Natural killer cell (primary cell): Measurements from ENCODE around the gene NCEH1. TPM values are rescaled to one million over a fixed set of nuclear protein-coding genes. Genes with fewer than 3 reads are reported as not detected.

ENCODE experiments used
- ATAC-seq, 3 donors: fragments of 150-1000 bp in 2 of 3; fragments of 200-7000 bp in 1 of 3; cut with Tn5 transposase; 1 replicate in 1 of 3; 2 replicates in 2 of 3; pipeline ENCODE4 v1.10.0; 2021; ENCODE audit warnings: mild to moderate bottlenecking in 2 of 3, moderate library complexity in 2 of 3
- DNase-seq, 2 donors: peaks; one replicate each; pipeline versions ENCODE4 v3.0.0 to v3.0.0-alpha.2; 2013 to 2021; ENCODE audit warnings: mixed read lengths in 1 of 2
- H3K27ac ChIP-seq: one replicate; pipeline ENCODE4 v1.5.1; 2013; ENCODE audit warnings: mild to moderate bottlenecking, low read length
- H3K27me3 ChIP-seq: one replicate; pipeline ENCODE4 v1.6.1; 2013; ENCODE audit warnings: low read length; ENCODE audit not compliant: control insufficient read depth, insufficient read depth
- H3K36me3 ChIP-seq: one replicate; pipeline ENCODE4 v1.6.1; 2013; ENCODE audit warnings: low read length; ENCODE audit not compliant: control insufficient read depth, insufficient read depth
- H3K4me1 ChIP-seq: one replicate; pipeline ENCODE4 v1.6.1; 2013; ENCODE audit warnings: low read length; ENCODE audit not compliant: control insufficient read depth, insufficient read depth
- H3K4me3 ChIP-seq: one replicate; pipeline ENCODE4 v1.5.1; 2013; ENCODE audit warnings: low read length
- H3K9me3 ChIP-seq: one replicate; pipeline ENCODE4 v1.6.1; 2013; ENCODE audit warnings: low read length; ENCODE audit not compliant: control insufficient read depth, insufficient read depth
- H3K27ac Mint-ChIP-seq, 2 donors: one replicate each; pipeline ENCODE4 v1.8.0; 2022; ENCODE audit warnings: mild to moderate bottlenecking in 2 of 2, mixed read lengths in 2 of 2, moderate library complexity in 1 of 2
- H3K27me3 Mint-ChIP-seq, 2 donors: one replicate each; pipeline ENCODE4 v1.8.0; 2022; ENCODE audit warnings: low read depth in 2 of 2, mixed read lengths in 2 of 2
- H3K36me3 Mint-ChIP-seq: one replicate; pipeline ENCODE4 v1.8.0; 2022; ENCODE audit warnings: mixed read lengths
- H3K4me1 Mint-ChIP-seq, 2 donors: one replicate each; pipeline ENCODE4 v1.8.0; 2022; ENCODE audit warnings: mixed read lengths in 2 of 2
- H3K4me3 Mint-ChIP-seq: one replicate; pipeline ENCODE4 v1.8.0; 2022; ENCODE audit warnings: mild to moderate bottlenecking, moderate library complexity, mixed read lengths
- H3K9me3 Mint-ChIP-seq, 2 donors: one replicate each; pipeline ENCODE4 v1.8.0; 2022; ENCODE audit warnings: mixed read lengths in 2 of 2
- CTCF ChIP-seq: fragments of 200-600 bp; IDR thresholded peaks from one replicate; pipeline ENCODE4 v1.8.0; 2022; ENCODE audit warnings: antibody characterized with exemption
- WGBS: methylation state at CpG from one replicate; pipeline ENCODE4 v1.1.7; 2013; ENCODE audit warnings: missing lambda C conversion rate; ENCODE audit not compliant: insufficient coverage; 5-methylcytosine and 5-hydroxymethylcytosine counted together
- intact Hi-C: fragments of 100-400 bp; cut with micrococcal nuclease; formaldehyde crosslinking; loops from one replicate; pipeline ENCODE4 v1.14.2; 2022
- total RNA-seq, 4 donors: library from RNA; stranded (reverse); fragments of 120-200 nt in 1 of 4; gene quantifications; one replicate each; pipeline versions ENCODE4 v1.2.3 to v1.2.4, GENCODE V29; 2013 to 2022

Gene NCEH1
- total RNA-seq, 3 donors from 2014 or later (not counting 1 experiment from before 2014, with no cell fraction given) = 3.5 to 6.8 (median 5.3) TPM

- intact Hi-C loops = no loop called here
- ATAC-seq (peak; percentile 73 to 87 (median 84)), DNase-seq (peak; percentile 52 to 91)
- Histone ChIP-seq H3K4me3 (no peak overlapping the region), H3K36me3 (no peaks in the 10 kb centered on the region), H3K4me1 (peaks cover 42% of the 10 kb centered on the region), H3K9me3 (no peaks in the 10 kb centered on the region), H3K27me3 (no peaks in the 10 kb centered on the region), H3K27ac (peak overlapping the region; percentile 69)
- peaks cover 60 to 67% of the 10 kb centered on the region in 2 donors for H3K4me1 Mint-ChIP-seq
- WGBS = under 1% methylated on average over 11 of the region's 11 CpGs
- no peaks in the 10 kb centered on the region for H3K27me3 Mint-ChIP-seq
- no peaks in the 10 kb centered on the region for H3K9me3 Mint-ChIP-seq
- H3K27ac Mint-ChIP-seq = peak overlapping the region; percentile 59 to 67
- H3K36me3 Mint-ChIP-seq = no peaks in the 10 kb centered on the region
- peak overlapping the region; percentile 81 for H3K4me3 Mint-ChIP-seq
- TF ChIP-seq CTCF = no peak
Observed at GRCh38 chr3:172591876-172592771, 118.7 kb downstream of the NCEH1 start.

GRCh38 chr3:172591125-172591605, 119.7 kb downstream of the NCEH1 start:
- Histone ChIP-seq H3K27ac (peak overlapping the region; percentile 69), H3K4me3 (no peak overlapping the region), H3K9me3 (no peaks in the 10 kb centered on the region), H3K4me1 (peaks cover 40% of the 10 kb centered on the region), H3K27me3 (no peaks in the 10 kb centered on the region), H3K36me3 (no peaks in the 10 kb centered on the region)
- peak overlapping the region; percentile 13 for H3K4me3 Mint-ChIP-seq
- no peaks in the 10 kb centered on the region for H3K27me3 Mint-ChIP-seq
- no peak for ATAC-seq
- 62% methylated on average over 4 of the region's 4 CpGs for WGBS
- peaks cover 64 to 69% of the 10 kb centered on the region in 2 donors for H3K4me1 Mint-ChIP-seq
- peak overlapping the region; percentile 59 to 67 for H3K27ac Mint-ChIP-seq
- DNase-seq = peak in 1 of 2 donors; percentile 9
- intact Hi-C loops = no loop called here
- no peaks in the 10 kb centered on the region for H3K9me3 Mint-ChIP-seq
- no peak for TF ChIP-seq CTCF
- no peaks in the 10 kb centered on the region for H3K36me3 Mint-ChIP-seq

GRCh38 chr3:172586436-172586835, 124.4 kb downstream of the NCEH1 start:
- DNase-seq (no peak), ATAC-seq (no peak)
- no peaks in the 10 kb centered on the region for H3K36me3 ChIP-seq
- Mint-ChIP-seq H3K27me3 (no peaks in the 10 kb centered on the region), H3K4me1 (peaks cover 50 to 58% of the 10 kb centered on the region in 2 donors), H3K9me3 (no peaks in the 10 kb centered on the region), H3K27ac (peak overlapping the region; percentile 20 to 35), H3K4me3 (no peak overlapping the region), H3K36me3 (no peaks in the 10 kb centered on the region)
- no peak overlapping the region for H3K4me3 ChIP-seq
- no peak for TF ChIP-seq CTCF
- no peaks in the 10 kb centered on the region for H3K27me3 ChIP-seq
- intact Hi-C loops = no loop called here
- no peak overlapping the region for H3K27ac ChIP-seq
- no peaks in the 10 kb centered on the region for H3K9me3 ChIP-seq
- H3K4me1 ChIP-seq = peaks cover 9% of the 10 kb centered on the region
